Breast epithelium (tissue), 3 donors: ENCODE results near the gene CADPS2.

Experiments used
- CTCF ChIP-seq, 3 donors: fragments of 450-650 bp; IDR thresholded peaks; one replicate each; pipeline ENCODE4 v1.5.1; 2016 to 2017; ENCODE audit warnings: antibody characterized with exemption in 3 of 3, mild to moderate bottlenecking in 3 of 3, moderate library complexity in 3 of 3
- POLR2A ChIP-seq: fragments of 450-650 bp; IDR thresholded peaks from one replicate; pipeline ENCODE4 v1.6.1; 2016; ENCODE audit warnings: antibody characterized with exemption, mild to moderate bottlenecking, moderate library complexity
- POLR2AphosphoS5 ChIP-seq, 3 donors: sonication (generic); formaldehyde crosslinking; IDR thresholded peaks; one replicate each; pipeline ENCODE4 v1.6.1; 2017; ENCODE audit warnings: antibody characterized with exemption in 3 of 3

GRCh38 chr7:122588621-122589020 lies 297.6 kb downstream of the CADPS2 start:
- no peak for TF ChIP-seq POLR2AphosphoS5 (IDR thresholded peaks at IDR 0.05)
- TF ChIP-seq CTCF (IDR thresholded peaks at IDR 0.05): no peak
- TF ChIP-seq POLR2A: no peak
